Central memory CD8-positive, alpha-beta T cell (primary cell): ENCODE measurements around the gene ENO4.
A peak's percentile ranks its signal among the peaks of the same experiment; 100 is the strongest.

Experiments used
- ATAC-seq: fragments of 150-1000 bp; cut with Tn5 transposase; replicated peaks from 2 replicates; pipeline ENCODE4 v1.10.0; 2022; ENCODE audit warnings: mild to moderate bottlenecking, moderate FRiP score, moderate number of reproducible peaks; ENCODE audit not compliant: poor library complexity, severe bottlenecking; ENCODE audit errors: extremely low read depth
- DNase-seq, 2 donors: peaks; one replicate each; pipeline ENCODE4 v3.0.0; 2021; ENCODE audit warnings: low spot score in 2 of 2
- H3K27ac Mint-ChIP-seq: one replicate; pipeline ENCODE4 v1.8.0; 2022; ENCODE audit warnings: low read depth, mild to moderate bottlenecking, moderate library complexity, mixed read lengths
- H3K27me3 Mint-ChIP-seq: one replicate; pipeline ENCODE4 v1.8.0; 2022; ENCODE audit warnings: mixed read lengths
- H3K36me3 Mint-ChIP-seq: one replicate; pipeline ENCODE4 v1.8.0; 2022; ENCODE audit warnings: mild to moderate bottlenecking, moderate library complexity, mixed read lengths; ENCODE audit not compliant: insufficient read depth
- H3K4me1 Mint-ChIP-seq: one replicate; pipeline ENCODE4 v1.8.0; 2022; ENCODE audit warnings: mixed read lengths
- H3K4me3 Mint-ChIP-seq: one replicate; pipeline ENCODE4 v1.8.0; 2022; ENCODE audit warnings: mild to moderate bottlenecking, moderate library complexity, mixed read lengths
- H3K9me3 Mint-ChIP-seq: one replicate; pipeline ENCODE4 v1.8.0; 2022; ENCODE audit warnings: mixed read lengths

ENO4 gene

DNA sequence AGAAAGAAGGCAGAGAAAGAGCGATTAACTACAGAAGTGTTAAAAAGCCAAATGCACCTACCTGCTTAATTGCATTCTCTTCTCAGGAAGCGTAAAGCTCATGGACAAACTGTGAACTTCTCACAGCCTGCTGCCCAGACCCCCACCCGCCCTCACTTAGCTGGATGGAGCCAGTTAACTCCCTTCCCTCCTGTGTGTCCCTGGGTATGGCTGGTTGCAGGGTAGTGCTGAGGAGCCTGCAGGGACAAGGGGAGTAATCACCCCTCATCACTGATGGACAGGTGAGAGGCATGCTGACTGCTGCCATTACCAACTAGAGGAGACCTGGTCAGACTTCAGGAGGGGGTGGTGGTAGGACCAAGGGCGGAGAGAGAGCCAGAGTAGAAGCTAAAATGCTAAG lies 37.5 kb downstream of the ENO4 start:
- no peaks in the 10 kb centered on the region for H3K9me3 Mint-ChIP-seq
- no peak overlapping the region for H3K4me3 Mint-ChIP-seq
- H3K27ac Mint-ChIP-seq: no peak overlapping the region
- no peak for DNase-seq
- ATAC-seq: no peak
- no peaks in the 10 kb centered on the region for H3K36me3 Mint-ChIP-seq
- H3K27me3 Mint-ChIP-seq: peaks cover 24% of the 10 kb centered on the region
- H3K4me1 Mint-ChIP-seq: no peaks in the 10 kb centered on the region

DNA sequence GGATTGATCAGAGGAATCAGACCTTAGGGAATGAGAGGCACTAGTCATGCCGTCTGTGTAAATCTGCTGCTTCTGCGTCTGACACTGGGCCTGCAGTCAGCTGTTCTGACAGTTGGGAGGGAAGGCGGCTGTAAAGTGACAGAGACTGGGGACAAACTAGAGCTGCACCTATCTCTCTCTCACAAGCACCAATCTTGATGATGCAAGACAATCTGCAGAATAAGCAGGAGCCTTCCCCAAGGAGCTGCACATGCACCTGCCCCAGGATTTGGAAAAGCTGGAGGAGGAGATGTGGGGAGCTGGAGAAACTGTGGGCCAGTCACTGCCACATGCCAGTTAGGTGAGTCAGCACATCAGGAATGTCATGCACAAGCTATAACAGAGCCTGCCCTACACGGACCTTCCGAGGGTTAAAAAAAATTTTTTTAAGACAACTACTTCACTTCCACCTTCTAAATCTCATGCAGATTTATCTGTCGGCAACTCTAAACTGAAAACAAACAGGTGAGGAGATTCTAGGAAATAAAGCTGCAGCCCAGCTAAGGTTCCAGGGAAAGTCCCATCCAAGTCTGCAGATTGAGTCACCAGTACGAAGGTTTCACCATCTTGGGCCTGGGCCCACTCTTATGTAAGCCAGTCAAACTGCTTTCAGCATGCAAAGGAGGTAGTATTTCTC lies 39.2 kb downstream of the ENO4 start:
- Mint-ChIP-seq H3K27ac (no peak overlapping the region), H3K36me3 (no peaks in the 10 kb centered on the region), H3K4me3 (no peak overlapping the region), H3K27me3 (peaks cover 32% of the 10 kb centered on the region), H3K4me1 (no peaks in the 10 kb centered on the region), H3K9me3 (no peaks in the 10 kb centered on the region)
- DNase-seq (no peak), ATAC-seq (no peak)

DNA sequence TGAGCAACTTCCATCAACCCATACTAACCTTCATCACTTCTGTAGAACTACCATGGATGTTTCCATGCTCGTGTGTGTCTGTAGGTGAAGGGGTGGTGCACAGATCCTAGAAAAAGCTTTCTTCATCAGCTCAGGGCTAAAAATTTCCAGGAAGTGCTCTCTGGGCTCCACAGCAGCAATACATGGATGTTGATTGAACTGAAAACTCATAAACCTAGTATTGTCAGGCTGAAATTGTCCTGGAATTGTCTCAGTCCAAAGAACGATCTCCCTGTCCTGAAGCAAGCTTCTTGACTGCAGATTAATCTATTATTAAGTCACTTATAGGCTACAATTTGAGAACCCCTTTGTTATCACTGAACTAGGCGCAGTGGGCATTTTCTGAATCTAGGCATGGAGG lies 39.8 kb downstream of the ENO4 start:
- Mint-ChIP-seq H3K9me3 (no peaks in the 10 kb centered on the region), H3K27me3 (peaks cover 36% of the 10 kb centered on the region), H3K4me3 (no peak overlapping the region), H3K27ac (no peak overlapping the region), H3K4me1 (no peaks in the 10 kb centered on the region), H3K36me3 (no peaks in the 10 kb centered on the region)
- ATAC-seq (no peak), DNase-seq (no peak)

DNA sequence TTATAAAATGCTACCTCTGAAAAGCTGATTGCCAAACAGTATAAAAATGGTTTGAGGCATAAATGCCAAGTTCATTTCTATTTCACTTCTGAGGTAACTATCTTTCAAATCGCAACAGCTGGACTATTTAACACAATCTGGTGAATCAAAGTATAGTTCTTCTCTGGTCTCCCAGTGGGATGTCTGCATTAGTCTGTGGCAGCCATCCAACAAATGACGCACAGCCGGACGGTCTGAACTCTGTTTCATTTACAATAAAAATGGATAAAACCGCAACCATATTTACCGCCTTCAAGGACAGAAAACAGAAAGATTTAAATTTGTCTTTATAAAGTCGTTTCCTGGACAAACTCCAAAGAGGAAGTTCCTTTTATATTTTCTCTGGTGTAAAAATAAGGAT lies 41.9 kb downstream of the ENO4 start:
- DNase-seq (no peak), ATAC-seq (no peak)
- H3K27me3 Mint-ChIP-seq: peaks cover 36% of the 10 kb centered on the region
- H3K4me1 Mint-ChIP-seq: no peaks in the 10 kb centered on the region
- H3K9me3 Mint-ChIP-seq: no peaks in the 10 kb centered on the region
- H3K27ac Mint-ChIP-seq: no peak overlapping the region
- H3K4me3 Mint-ChIP-seq: no peak overlapping the region
- no peaks in the 10 kb centered on the region for H3K36me3 Mint-ChIP-seq

DNA sequence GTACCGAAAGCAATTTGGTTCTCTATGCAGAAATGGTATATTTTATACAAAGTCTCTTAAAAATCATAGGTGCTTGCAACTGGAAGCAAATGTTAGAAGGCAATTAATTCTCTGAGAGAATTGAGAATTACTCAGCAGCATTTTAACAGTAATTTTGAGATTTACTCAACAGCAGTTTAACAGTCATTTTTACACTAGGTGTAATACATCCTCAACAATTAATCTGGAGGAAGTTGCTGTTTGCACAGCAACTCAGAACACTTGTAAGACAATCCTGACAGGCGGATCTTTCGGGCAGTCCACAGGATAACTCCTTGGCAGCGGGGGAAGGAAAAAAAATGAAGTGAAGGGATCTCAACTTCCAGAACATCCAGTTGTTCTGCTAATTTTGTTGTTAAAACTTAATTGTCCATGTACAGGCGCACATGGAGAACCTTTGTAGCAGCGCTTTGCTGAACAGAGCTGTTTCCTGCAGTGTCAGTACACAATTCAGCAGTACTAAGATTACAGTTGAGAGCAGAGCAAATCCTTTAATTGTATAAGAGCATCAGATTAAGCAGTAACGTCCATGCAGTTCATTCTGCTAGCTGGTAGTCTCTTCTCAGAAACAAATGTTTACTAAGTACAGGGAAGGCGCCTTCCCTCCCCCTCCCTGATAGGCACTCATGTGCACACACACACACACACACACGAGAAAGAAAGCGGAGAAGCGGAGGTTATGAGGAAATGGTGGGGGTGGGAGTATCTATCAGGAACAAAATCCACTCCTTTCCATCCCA lies 43.8 kb downstream of the ENO4 start:
- H3K4me1 Mint-ChIP-seq: no peaks in the 10 kb centered on the region
- H3K27ac Mint-ChIP-seq: peak overlapping the region; percentile 41

DNA sequence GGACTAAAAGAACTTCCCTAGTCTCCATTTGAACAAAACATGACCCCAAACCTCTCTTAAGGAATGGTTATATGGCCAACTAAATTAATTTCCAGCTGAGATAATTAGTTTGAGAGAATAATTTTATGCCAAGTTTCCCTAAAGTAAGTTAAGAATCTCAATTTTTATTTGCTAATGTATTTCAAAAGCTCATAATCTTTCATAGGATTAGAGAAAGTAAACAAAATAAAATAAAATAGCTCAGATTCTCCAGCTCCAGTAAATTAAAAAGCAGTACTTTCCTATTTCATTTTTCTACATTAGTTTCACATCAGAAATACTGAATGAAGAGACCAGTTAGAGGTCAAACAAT lies 44.4 kb downstream of the ENO4 start:
- H3K27me3 Mint-ChIP-seq: peaks cover 36% of the 10 kb centered on the region
- peak overlapping the region; percentile 41 for H3K27ac Mint-ChIP-seq
- no peak for DNase-seq
- no peaks in the 10 kb centered on the region for H3K4me1 Mint-ChIP-seq
- no peaks in the 10 kb centered on the region for H3K36me3 Mint-ChIP-seq
- no peak for ATAC-seq
- no peaks in the 10 kb centered on the region for H3K9me3 Mint-ChIP-seq
- H3K4me3 Mint-ChIP-seq: no peak overlapping the region

More for the DNA sequence above, 43.8 kb downstream of the ENO4 start:
- Mint-ChIP-seq H3K4me3 (no peak overlapping the region), H3K9me3 (no peaks in the 10 kb centered on the region), H3K27me3 (peaks cover 36% of the 10 kb centered on the region), H3K36me3 (no peaks in the 10 kb centered on the region)
- ATAC-seq: no peak
- DNase-seq: no peak

DNA sequence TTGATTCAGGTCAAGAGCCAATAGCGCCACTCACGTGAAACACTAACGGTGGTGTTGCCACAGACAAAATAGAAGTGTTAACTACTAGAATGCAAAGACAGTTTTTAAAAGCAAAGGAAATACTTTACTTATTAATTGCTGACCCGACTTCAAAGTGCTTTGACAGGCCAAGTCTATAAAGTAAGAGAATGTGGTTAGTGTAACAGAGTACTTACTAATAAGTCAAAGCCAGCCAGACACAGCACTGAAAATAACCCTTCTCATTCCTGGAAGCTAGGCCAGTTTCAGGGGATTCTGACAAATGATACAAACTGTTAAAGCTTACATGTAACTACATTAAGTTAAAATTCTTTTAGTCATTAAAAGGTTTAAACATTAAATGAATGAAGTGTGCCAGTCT lies 50.3 kb downstream of the ENO4 start:
- Mint-ChIP-seq H3K27me3 (no peaks in the 10 kb centered on the region), H3K4me1 (no peaks in the 10 kb centered on the region), H3K36me3 (no peaks in the 10 kb centered on the region), H3K9me3 (no peaks in the 10 kb centered on the region), H3K27ac (no peak overlapping the region), H3K4me3 (no peak overlapping the region)
- no peak for ATAC-seq
- no peak for DNase-seq

DNA sequence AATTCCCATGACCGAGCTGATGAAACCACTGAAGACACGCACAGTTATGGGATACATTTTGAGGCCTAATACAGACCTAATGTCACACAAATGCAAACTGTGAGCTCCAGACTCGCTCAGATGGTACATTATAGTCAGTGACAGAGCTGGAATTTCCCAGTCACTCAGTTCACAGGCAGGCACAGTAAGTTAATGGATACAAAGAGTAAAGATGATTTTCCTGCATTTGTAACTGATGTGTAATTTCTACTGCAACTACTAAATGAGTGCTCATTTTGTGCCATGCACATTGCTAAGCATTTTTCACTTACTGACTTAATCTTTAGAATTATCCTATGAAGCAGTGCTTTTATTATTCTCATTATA lies 56.5 kb downstream of the ENO4 start:
- Mint-ChIP-seq H3K9me3 (no peaks in the 10 kb centered on the region), H3K4me1 (no peaks in the 10 kb centered on the region), H3K4me3 (no peak overlapping the region), H3K27me3 (no peaks in the 10 kb centered on the region), H3K36me3 (no peaks in the 10 kb centered on the region), H3K27ac (no peak overlapping the region)
- no peak for DNase-seq
- ATAC-seq: no peak

DNA sequence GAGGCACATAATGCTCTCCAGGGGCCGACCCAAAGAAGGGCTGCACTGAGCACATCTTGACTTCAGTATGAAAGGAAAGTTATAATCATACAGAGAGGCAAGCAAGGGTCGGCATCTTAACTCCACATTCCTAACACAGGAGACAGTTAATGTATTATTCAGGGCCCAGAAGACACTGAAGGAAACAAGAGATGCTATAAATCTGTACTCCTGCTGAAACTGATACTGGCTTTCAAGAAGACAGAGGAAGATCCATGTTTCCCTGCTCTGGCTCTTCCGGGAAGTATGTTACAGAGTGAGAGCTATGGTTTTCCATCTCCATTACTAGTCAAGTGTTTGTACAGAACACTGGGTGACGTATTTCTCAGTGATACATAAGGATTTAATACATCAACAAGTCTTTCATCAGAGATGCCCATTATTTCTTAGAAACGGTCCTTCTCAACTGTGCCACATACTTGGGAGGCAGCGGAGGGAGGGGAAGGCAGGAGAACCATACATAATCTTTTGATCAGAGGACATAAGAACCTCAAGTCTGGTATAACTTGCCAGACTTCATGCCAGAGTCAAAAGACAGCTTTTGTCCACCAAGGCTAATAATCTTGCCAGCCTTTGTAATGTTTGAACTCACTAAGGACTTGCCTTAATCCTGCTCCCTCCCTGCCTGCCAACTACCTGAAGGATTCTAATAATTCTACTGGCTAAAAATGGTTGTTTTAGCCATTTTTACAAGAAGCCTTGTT lies 58.1 kb downstream of the ENO4 start:
- no peak for ATAC-seq
- Mint-ChIP-seq H3K4me3 (no peak overlapping the region), H3K27me3 (no peaks in the 10 kb centered on the region), H3K4me1 (no peaks in the 10 kb centered on the region), H3K27ac (no peak overlapping the region), H3K36me3 (no peaks in the 10 kb centered on the region), H3K9me3 (no peaks in the 10 kb centered on the region)
- no peak for DNase-seq

DNA sequence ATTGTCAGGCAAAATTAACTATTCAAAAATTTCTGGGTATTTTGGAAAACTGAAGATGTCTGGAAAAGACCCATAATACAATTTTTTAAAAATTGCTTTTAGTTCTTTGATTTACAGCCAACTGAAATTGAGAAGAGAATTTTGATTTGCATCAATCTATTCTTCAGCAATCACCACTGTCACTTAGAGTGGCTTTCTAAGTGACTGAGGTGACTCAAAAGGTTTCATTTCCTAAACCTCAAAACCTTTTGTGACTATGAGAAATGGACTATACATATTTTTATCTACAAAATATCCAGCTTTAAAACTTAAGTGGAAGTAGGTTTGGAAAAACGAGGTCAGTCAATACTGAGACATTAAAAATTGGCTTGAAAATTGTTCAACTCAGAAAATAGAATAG lies 60.0 kb downstream of the ENO4 start:
- peaks cover 2% of the 10 kb centered on the region for H3K9me3 Mint-ChIP-seq
- H3K27ac Mint-ChIP-seq: no peak overlapping the region
- DNase-seq (no peak), ATAC-seq (no peak)
- no peaks in the 10 kb centered on the region for H3K4me1 Mint-ChIP-seq
- H3K4me3 Mint-ChIP-seq: no peak overlapping the region
- H3K27me3 Mint-ChIP-seq: no peaks in the 10 kb centered on the region
- H3K36me3 Mint-ChIP-seq: no peaks in the 10 kb centered on the region

DNA sequence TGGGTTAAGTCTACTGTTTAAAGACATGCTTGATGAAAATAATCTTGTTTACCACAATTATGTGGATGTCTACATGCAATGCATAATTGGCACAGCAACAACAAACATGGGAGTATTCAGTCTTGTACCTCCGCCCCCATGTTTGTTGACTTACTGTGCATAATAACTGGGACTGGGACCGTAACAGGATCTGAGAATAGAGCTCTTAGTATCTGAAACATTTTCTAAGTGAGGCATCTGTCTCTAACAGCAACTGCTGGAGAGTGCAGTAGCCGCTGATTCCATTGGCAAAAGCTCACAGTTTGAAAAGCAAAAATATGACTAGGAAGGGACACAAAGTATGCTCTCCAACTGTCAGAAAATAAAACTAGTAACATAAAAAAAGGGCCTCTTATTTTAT lies 61.6 kb downstream of the ENO4 start:
- Mint-ChIP-seq H3K4me3 (no peak overlapping the region), H3K4me1 (no peaks in the 10 kb centered on the region), H3K27ac (no peak overlapping the region), H3K27me3 (no peaks in the 10 kb centered on the region), H3K36me3 (no peaks in the 10 kb centered on the region), H3K9me3 (peaks cover 6% of the 10 kb centered on the region)
- no peak for ATAC-seq
- DNase-seq: no peak

DNA sequence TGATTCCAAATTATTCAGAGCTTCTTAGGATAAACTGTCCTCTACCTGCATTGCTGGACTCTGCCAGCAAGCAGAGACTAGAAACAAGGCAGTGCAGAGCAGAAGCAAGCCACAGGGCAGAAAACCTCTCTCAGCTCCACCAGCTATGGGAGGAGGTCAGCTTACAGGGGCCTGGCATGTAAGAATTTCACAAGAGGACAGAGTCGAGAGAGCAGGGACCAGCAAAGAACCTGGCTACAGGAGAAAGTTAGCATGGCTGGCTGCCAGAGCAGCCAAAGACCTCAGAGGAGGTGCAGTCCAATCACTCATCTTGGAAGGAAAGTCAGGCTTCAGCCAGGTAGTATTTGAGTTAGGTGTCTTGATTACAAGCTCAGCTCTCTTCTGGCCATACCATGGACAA lies 62.9 kb downstream of the ENO4 start:
- H3K9me3 Mint-ChIP-seq: peaks cover 6% of the 10 kb centered on the region

DNA sequence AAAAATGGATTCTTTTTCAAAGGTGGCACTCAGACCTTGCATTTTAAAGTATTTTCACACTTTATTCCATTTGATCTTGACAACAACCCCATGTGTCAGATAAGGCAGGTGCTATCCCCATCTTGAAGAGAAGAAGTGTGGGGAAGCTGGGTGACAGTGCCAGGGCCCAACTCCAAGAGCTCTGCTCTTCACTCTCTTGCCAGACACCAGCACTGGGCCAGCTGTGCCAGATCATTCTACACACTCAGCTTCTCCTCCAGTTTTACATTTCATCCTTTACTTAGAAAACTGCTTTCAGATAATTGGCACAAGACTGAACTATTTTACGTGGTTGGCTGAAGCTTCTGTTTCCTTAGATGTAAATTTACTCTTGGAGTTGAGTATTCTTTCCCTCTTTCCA lies 64.4 kb downstream of the ENO4 start:
- peaks cover 6% of the 10 kb centered on the region for H3K9me3 Mint-ChIP-seq
- no peaks in the 10 kb centered on the region for H3K36me3 Mint-ChIP-seq
- no peak for DNase-seq
- no peak overlapping the region for H3K4me3 Mint-ChIP-seq
- ATAC-seq: no peak
- no peak overlapping the region for H3K27ac Mint-ChIP-seq
- H3K27me3 Mint-ChIP-seq: no peaks in the 10 kb centered on the region
- H3K4me1 Mint-ChIP-seq: no peaks in the 10 kb centered on the region

More for the DNA sequence above, 62.9 kb downstream of the ENO4 start:
- Mint-ChIP-seq H3K27ac (no peak overlapping the region), H3K36me3 (no peaks in the 10 kb centered on the region), H3K4me1 (no peaks in the 10 kb centered on the region), H3K4me3 (no peak overlapping the region), H3K27me3 (no peaks in the 10 kb centered on the region)
- no peak for DNase-seq
- no peak for ATAC-seq
